ENCODE measurements around the gene ARHGAP33. TPM values are rescaled to one million over a fixed set of nuclear protein-coding genes. Genes with fewer than 3 reads are reported as not detected.

ARHGAP33 gene
- total RNA-seq, 1 donor from 2014 or later = under 0.01 TPM

DNA sequence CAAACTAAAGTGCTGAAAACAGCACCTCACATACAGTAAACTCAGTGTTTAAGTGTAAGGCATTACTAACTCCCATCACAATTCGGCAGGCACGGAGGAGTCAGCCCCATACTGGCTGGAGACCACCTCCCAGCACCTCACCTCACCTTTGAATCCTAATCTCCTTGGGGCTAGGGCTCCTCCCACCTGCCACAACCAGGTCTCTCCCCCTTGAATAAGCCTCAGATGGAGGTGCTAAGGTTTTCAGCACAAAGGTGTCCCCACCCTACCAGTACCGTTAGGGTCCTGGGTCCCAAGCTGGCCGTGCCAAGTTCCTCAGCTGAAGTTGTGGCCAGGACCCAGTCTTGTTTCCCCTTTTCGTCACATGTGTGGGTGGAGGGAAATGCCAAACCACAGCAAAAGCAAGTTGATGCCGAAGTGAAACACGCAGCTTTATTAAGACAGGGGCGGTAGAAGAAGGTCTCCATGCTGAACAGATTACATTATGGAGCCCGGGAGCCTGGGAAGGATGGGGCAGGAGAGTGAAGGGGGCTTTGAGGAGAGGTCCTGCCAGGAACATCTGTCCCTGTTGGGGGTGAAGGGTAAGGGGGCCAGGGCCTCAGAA, 33.1 kb upstream of the ARHGAP33 start, which contains the start of gene IGFLR1:
Gene IGFLR1, minus strand, starts transcription at position 332 of the 604 bp plus-strand sequence. CDS start 1,272 bp downstream, outside the sequence.
- no peak for FAIRE-seq
- TF ChIP-seq CTCF (IDR thresholded peaks at IDR 0.05; ENCODE audit: insufficient read depth, low read length, severe bottlenecking) = no peak
- no peak for DNase-seq (ENCODE audit: low read depth)

DNA sequence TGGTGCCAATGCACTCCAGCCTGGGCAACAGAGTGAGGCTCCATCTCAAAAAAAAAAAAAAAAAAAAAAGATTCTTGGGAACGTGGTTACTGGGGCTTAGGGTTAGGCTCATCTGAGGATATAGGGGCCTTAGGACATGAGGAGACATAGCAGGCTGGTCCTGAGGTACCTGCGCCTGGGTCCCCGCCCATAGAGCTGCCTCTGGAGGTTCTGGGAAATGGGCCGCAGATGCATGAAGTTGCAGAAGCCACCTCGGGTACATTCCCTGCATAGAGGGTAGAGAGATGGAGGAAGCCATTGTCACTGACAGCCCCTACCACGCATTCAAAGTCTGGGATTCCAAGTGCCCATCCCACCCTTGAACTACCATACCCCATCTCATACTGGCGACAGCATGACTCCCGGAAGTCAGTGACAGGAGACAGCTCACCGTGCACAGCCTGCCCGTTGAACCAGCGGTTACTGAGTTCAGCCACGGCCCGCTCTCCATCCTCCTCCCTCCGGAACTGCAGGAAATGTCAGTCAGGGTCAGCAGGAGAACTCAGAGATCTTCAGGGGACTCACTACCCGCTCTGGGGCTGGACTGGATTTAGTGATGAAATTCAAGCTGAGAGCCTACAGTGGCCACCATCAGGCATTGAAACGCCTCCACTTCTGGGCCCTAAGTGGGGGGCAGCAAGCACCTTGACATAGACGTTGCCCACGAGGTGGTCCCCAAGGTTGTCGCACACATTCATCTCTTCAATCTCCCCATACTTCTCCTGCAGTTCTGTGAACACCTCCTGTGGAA, 31.5 kb upstream of the ARHGAP33 start:
- H3K4me3 ChIP-seq (ENCODE audit: low read depth, low read length) = no peak overlapping the region
- DNase-seq (ENCODE audit: low read depth) (no peak), FAIRE-seq (no peak)
- no peak for TF ChIP-seq CTCF (IDR thresholded peaks at IDR 0.05; ENCODE audit: insufficient read depth, low read length, severe bottlenecking)
- no peaks in the 10 kb centered on the region for H3K27me3 ChIP-seq (ENCODE audit: control insufficient read depth, insufficient read depth, low read length)
- H3K36me3 ChIP-seq (ENCODE audit: control insufficient read depth, insufficient read depth, low read length) = peaks cover 3% of the 10 kb centered on the region

More for the DNA sequence above, 33.1 kb upstream of the ARHGAP33 start, which contains the start of gene IGFLR1:
- Histone ChIP-seq H3K36me3 (ENCODE audit: control insufficient read depth, insufficient read depth, low read length) (peaks cover 11% of the 10 kb centered on the region), H3K27me3 (ENCODE audit: control insufficient read depth, insufficient read depth, low read length) (no peaks in the 10 kb centered on the region), H3K4me3 (ENCODE audit: low read depth, low read length) (no peak within 1 kb of the TSS)

- FAIRE-seq (no peak), DNase-seq (ENCODE audit: low read depth) (peak; percentile 88)
- H3K36me3 ChIP-seq (ENCODE audit: control insufficient read depth, insufficient read depth, low read length) = peaks cover 2% of the 10 kb centered on the region
- peak overlapping the region; percentile 85 for H3K4me3 ChIP-seq (ENCODE audit: low read depth, low read length)
- peak; percentile 56 for TF ChIP-seq CTCF (IDR thresholded peaks at IDR 0.05; ENCODE audit: insufficient read depth, low read length, severe bottlenecking)
- H3K27me3 ChIP-seq (ENCODE audit: control insufficient read depth, insufficient read depth, low read length) = no peaks in the 10 kb centered on the region
Measured at GRCh38 chr19:35744430-35745327, 30.7 kb upstream of the ARHGAP33 start.

GRCh38 chr19:35745328-35746086, 29.9 kb upstream of the ARHGAP33 start, which contains the start of the genes PSENEN and U2AF1L4:
Gene PSENEN (plus strand): TSS chr19:35745651. CDS start chr19:35745931, 280 bp downstream.
Gene U2AF1L4 (minus strand): TSS chr19:35745418. CDS start chr19:35745391, 27 bp downstream.
- peak within 1 kb of the TSS; percentile 85 for H3K4me3 ChIP-seq (ENCODE audit: low read depth, low read length)
- H3K36me3 ChIP-seq (ENCODE audit: control insufficient read depth, insufficient read depth, low read length) = peaks cover 4% of the 10 kb centered on the region
- DNase-seq (ENCODE audit: low read depth) = peak; percentile 98
- FAIRE-seq = no peak
- no peaks in the 10 kb centered on the region for H3K27me3 ChIP-seq (ENCODE audit: control insufficient read depth, insufficient read depth, low read length)
- no peak for TF ChIP-seq CTCF (IDR thresholded peaks at IDR 0.05; ENCODE audit: insufficient read depth, low read length, severe bottlenecking)

DNA sequence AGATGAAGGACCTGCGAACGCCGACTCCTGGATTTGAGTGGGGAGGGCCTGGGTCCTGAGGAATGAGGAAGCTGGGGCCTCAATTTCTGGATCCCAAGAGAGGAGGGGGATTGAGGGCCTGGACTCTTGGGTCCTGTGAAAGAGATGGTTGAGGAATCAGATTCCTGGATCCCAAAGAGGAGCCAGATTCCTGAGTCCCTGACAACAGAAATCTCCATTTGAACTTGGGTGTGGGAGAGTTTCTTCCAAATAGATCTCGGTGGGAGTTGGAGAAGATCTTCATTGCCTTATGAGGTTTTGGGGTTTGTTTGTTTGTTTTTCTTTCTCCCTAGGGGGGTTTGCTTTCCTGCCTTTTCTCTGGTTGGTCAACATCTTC, 29.3 kb upstream of the ARHGAP33 start:
- H3K4me3 ChIP-seq (ENCODE audit: low read depth, low read length) = peak overlapping the region; percentile 85
- no peak for TF ChIP-seq CTCF (IDR thresholded peaks at IDR 0.05; ENCODE audit: insufficient read depth, low read length, severe bottlenecking)
- peaks cover 4% of the 10 kb centered on the region for H3K36me3 ChIP-seq (ENCODE audit: control insufficient read depth, insufficient read depth, low read length)
- DNase-seq (ENCODE audit: low read depth) (no peak), FAIRE-seq (no peak)
- H3K27me3 ChIP-seq (ENCODE audit: control insufficient read depth, insufficient read depth, low read length) = no peaks in the 10 kb centered on the region

Data from bronchial epithelial cell (primary cell).